Measurements from ENCODE around the gene CACFD1. TPM values are rescaled to one million over a fixed set of nuclear protein-coding genes. Genes with fewer than 3 reads are reported as not detected.

Gene CACFD1
- total and polyA plus RNA-seq, 12 donors: 6.5 to 29.5 (median 17.5) TPM

DNA sequence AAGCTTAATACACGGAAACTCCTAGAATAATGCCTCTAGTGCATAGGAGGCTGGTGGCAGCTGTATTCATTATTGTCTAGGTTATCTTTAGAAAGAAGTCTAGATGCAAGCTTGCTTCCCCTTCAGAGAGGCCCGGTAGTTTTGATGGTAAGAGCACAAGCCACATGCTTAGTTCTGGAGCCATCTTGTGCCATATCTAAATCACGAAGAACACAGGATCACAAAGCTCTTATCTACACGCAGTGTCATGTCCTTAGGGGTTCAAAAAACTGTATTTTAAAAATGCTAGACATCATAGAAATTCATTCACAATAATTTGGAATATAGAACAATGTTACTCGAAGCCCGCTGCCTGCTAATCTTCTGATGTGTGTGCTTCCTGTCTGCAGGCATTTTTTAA lies 6.2 kb downstream of the CACFD1 start:
- Histone ChIP-seq H3K27me3 (no peaks in the 10 kb centered on the region), H3K4me3 (no peak overlapping the region), H3K27ac (no peak overlapping the region), H3K4me1 (replicated peaks in 1 of 2) (peaks cover 0 to 4% of the 10 kb centered on the region in 2 donors), H3K9me3 (replicated peaks in 1 of 3) (no peaks in the 10 kb centered on the region), H3K36me3 (replicated peaks in 1 of 2) (no peaks in the 10 kb centered on the region)
- no peak for TF ChIP-seq POLR2A (IDR thresholded peaks at IDR 0.05)
- TF ChIP-seq, protein P1, sequence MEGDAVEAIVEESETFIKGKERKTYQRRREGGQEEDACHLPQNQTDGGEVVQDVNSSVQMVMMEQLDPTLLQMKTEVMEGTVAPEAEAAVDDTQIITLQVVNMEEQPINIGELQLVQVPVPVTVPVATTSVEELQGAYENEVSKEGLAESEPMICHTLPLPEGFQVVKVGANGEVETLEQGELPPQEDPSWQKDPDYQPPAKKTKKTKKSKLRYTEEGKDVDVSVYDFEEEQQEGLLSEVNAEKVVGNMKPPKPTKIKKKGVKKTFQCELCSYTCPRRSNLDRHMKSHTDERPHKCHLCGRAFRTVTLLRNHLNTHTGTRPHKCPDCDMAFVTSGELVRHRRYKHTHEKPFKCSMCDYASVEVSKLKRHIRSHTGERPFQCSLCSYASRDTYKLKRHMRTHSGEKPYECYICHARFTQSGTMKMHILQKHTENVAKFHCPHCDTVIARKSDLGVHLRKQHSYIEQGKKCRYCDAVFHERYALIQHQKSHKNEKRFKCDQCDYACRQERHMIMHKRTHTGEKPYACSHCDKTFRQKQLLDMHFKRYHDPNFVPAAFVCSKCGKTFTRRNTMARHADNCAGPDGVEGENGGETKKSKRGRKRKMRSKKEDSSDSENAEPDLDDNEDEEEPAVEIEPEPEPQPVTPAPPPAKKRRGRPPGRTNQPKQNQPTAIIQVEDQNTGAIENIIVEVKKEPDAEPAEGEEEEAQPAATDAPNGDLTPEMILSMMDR (IDR thresholded peaks at IDR 0.05): no peak
- intact Hi-C loops (cut with DNase I): no loop called here
- no peak for DNase-seq
- WGBS, 4 donors: 84 to 94% (median 86%) methylated on average over 6 of the region's 6 CpGs

DNA sequence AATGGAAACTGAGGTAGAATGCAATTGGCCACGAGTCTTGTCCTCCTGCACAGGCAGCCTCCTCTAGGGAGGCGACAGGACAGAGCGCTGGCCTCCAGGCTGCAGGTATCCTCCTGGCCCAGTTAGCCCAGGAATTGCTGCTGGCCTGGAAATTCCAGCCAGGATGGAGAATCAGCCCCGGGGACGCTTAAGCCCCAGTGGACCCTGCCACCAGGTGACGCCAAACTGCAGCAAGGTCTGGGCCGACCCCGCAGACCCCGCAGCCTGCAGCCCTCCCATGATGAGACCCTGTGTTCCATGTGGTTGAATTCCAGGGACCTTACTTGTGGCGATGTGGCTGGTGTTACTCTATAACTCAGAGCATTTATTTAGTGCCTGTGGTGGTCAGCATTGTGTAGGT lies 7.3 kb downstream of the CACFD1 start:
- Histone ChIP-seq H3K27ac (no peak overlapping the region), H3K4me3 (no peak overlapping the region), H3K27me3 (no peaks in the 10 kb centered on the region), H3K36me3 (replicated peaks in 1 of 2) (no peaks in the 10 kb centered on the region), H3K9me3 (replicated peaks in 1 of 3) (no peaks in the 10 kb centered on the region), H3K4me1 (replicated peaks in 1 of 2) (no peaks in the 10 kb centered on the region)
- intact Hi-C loops (cut with DNase I): no loop called here
- 91 to 96% (median 94%) methylated on average over 6 to 10 of the region's 10 CpGs for WGBS, 4 donors
- TF ChIP-seq, protein P1 (IDR thresholded peaks at IDR 0.05): no peak
- no peak for TF ChIP-seq POLR2A (IDR thresholded peaks at IDR 0.05)
- DNase-seq: no peak

DNA sequence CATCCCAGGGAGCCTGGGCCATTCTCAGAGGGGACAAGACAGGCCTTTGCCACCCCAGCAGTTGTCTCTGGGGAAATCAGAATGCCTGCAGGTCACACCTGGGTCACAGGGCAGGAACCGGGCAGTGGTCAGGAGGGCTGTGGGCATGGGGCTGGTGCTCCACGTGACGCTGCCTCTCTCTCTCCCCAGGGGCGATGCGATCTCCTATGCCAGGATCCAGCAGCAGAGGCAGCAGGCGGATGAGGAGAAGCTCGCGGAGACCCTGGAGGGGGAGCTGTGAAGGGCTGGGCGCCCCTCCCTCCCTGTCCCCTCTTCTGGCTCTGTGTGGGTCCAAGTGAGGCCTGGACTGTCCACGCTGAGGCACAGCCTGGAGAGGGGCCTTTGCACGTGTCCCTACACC lies 8.6 kb downstream of the CACFD1 start:
- intact Hi-C loops (cut with DNase I): no loop called here
- 90 to 95% (median 91%) methylated on average over 10 to 11 of the region's 11 CpGs; no CpG with 5 or more reads in 1 of the 4 donors for WGBS, 4 donors

DNA sequence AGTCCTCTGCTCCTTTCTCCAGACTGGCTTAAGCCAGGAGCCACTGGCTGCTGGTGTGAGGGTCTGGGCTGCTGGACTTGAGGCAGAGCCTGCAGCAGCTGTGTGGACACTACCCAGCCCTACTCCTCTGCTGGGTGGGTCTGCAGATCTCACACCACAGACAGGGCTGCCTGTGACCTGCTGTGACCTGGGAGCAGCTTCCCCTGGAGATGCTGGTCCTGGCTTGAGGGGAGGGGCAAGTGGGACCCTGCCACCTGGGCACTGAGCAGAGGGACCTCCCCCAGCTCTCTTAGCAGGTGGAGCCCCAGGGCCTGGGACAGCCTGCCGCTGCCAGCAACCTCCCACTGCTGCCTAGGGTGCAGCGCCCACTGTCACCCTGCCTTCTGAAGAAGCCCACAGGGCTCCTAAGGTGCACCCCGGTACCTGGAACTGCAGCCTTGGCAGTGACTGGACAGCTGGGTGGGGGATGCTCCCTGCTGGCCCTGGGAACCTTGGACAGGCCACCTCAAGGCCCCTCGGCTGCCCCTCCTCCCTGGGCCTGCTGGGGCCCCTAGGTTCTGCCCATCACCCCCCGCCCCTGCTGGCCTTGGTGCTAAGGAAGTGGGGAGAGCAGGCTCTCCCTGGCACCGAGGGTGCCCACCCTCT lies 9.1 kb downstream of the CACFD1 start:
- Histone ChIP-seq H3K9me3 (replicated peaks in 1 of 3) (no peaks in the 10 kb centered on the region), H3K27me3 (no peaks in the 10 kb centered on the region), H3K4me3 (no peak overlapping the region), H3K4me1 (replicated peaks in 1 of 2) (no peaks in the 10 kb centered on the region), H3K27ac (no peak overlapping the region), H3K36me3 (replicated peaks in 1 of 2) (no peaks in the 10 kb centered on the region)
- TF ChIP-seq, protein P1 (IDR thresholded peaks at IDR 0.05): no peak
- TF ChIP-seq POLR2A (IDR thresholded peaks at IDR 0.05): no peak
- DNase-seq: no peak
- intact Hi-C loops (cut with DNase I): no loop called here
- WGBS, 4 donors: 86 to 100% (median 89%) methylated on average over 2 to 6 of the region's 6 CpGs; no CpG with 5 or more reads in 1 of the 4 donors

More for the DNA sequence above, 8.6 kb downstream of the CACFD1 start:
- Histone ChIP-seq H3K27ac (no peak overlapping the region), H3K27me3 (no peaks in the 10 kb centered on the region), H3K36me3 (replicated peaks in 1 of 2) (no peaks in the 10 kb centered on the region), H3K4me1 (replicated peaks in 1 of 2) (no peaks in the 10 kb centered on the region), H3K9me3 (replicated peaks in 1 of 3) (no peaks in the 10 kb centered on the region), H3K4me3 (no peak overlapping the region)
- no peak for DNase-seq
- TF ChIP-seq, protein P1 (IDR thresholded peaks at IDR 0.05): no peak
- no peak for TF ChIP-seq POLR2A (IDR thresholded peaks at IDR 0.05)

Data from adrenal gland (tissue), 12 donors.